GM21619 (cell line): ENCODE results near the gene KIF3B.
"Not testable (repeated sequence)": the region's sequence is repeated elsewhere in the genome, so short reads cannot be mapped to it uniquely, and the experiment has no call there.

ENCODE experiments used
- ATAC-seq: cut with Tn5 transposase; IDR thresholded peaks from one replicate; pipeline ENCODE4 v1.9.1; 2021; ENCODE audit not compliant: unreplicated experiment

The KIF3B gene

DNA sequence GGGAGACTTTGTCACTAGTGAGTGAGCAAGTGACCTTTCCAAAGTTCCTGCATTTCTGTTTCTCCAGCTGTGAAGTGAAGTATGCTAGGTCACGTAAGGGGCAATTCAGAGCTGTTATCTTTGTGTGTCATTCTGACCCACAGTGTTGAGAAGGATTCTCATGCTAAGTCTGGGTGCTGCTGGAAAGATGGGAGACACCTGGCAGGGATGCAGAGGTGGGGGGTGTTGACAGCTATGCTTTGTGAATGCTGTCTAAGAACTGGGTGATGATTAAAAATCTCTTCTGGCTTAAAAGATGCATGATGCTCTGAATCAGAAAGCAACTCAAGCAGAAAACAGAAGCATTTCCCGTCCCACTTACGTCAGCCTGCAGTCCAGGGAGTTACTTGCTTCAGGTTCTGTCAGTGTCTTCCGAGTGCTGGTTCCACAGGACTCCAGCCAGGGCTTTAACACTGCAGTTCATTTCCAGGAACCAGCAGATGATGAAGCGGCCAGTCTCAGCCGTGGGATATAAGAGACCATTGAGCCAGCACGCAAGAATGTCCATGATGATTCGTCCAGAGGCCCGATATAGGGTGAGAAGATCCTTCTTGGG lies 49.7 kb downstream of the KIF3B start:
- no peak for ATAC-seq

DNA sequence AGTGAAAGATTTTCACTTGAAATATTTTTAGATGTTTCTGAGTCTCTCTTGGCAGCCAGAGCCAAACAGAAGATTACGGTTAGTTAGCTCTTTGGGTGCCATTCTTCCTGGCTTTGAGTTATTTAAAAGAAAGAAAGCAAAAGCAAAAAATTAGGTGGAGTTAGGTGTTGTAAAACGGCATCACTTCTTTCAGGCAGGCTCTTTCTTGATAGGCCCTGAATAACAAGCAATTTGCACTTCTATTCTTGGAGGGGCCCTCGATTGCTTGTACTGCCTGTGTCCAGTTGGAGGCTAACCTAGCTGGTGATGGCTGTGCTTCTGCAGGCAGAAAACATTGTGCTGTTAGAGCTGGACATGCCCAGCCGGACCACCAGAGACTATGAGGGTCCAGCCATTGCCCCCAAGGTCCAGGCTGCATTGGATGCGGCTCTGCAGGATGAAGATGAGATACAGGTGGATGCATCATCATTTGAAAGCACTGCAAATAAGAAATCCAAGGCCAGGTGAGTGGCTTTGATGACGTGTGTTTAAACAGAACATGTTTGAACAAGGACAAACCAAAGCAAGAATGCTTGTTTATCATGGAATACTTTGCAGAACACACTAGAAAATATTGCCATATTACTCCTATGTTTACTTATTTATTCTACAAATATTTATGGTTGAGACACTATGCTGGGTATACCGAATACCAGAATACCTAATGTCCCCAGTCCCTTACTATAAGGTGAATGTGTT lies 52.5 kb downstream of the KIF3B start:
- ATAC-seq = no peak

DNA sequence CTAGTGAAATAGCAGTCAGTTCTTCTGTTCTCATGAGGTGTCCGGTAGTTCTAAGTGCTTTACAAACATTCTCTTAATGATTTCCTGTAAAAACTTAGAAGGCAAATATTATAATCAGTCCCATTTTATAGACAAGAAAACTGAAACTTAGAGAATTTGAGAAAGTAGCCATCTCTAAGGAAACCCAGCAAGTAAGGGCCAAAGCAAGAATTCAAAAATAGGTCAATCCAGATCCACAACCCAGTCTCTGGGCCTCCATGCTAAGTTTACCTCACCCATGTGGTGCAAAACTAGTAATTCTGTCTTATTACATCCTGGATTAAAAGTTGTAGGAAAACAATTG lies 53.1 kb downstream of the KIF3B start:
- no peak for ATAC-seq

DNA sequence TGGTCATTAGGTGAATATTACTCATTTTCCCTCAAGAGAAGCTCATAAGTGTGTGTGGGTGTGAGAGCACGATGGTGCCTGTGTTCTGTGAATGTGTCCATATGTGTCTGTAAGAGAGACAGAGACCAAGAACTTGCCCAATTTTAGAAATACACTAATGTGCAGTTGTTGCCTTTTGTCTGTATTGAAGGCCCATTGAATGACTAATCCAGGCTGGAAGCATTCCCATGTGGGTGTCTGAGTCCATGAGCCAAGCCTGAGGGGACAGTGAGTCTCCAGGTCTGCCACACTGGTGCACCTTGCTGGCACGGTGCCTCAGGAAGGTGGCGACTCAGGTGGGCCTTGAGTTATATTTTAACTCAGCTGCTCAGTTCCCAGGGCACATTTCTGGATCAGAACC lies 55.2 kb downstream of the KIF3B start:
- peak; percentile 8 for ATAC-seq

DNA sequence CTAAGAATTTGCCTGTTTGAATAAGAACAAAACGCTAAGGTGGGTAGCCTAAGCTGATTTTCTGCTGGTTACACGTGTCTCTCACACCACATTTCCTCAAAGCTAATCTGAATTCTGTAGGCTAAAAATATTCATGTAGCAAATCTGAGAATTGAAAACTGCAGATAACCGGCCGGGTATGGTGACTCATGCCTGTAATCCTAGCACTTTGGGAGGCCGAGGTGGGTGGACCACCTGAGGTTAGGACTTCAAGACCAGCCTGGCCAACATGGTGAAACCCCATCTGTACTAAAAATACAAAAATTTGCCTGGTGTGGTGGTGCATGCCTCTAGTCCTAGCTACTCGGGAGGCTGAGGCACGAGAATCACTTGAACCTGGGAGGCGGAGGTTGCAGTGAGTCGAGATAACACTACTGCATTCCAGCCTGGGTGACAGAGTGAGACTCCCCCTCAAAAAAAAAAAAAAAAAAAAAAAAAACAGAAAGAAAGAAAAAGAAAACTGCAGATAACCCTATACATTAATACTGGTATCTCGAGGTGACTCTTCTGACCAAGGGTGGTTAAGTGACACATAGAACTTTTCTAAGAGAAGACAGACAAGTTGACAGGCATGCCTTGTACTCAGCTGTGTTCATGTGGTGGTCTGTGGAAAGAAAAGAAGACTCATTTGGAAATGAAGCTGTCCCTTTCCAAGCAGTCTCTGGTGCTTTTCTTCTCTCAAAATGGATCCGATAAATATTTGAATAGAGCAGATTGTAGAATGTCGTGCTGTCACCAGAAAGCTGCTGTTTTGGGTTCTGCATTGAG lies 55.9 kb downstream of the KIF3B start:
- ATAC-seq = peak; percentile 68

DNA sequence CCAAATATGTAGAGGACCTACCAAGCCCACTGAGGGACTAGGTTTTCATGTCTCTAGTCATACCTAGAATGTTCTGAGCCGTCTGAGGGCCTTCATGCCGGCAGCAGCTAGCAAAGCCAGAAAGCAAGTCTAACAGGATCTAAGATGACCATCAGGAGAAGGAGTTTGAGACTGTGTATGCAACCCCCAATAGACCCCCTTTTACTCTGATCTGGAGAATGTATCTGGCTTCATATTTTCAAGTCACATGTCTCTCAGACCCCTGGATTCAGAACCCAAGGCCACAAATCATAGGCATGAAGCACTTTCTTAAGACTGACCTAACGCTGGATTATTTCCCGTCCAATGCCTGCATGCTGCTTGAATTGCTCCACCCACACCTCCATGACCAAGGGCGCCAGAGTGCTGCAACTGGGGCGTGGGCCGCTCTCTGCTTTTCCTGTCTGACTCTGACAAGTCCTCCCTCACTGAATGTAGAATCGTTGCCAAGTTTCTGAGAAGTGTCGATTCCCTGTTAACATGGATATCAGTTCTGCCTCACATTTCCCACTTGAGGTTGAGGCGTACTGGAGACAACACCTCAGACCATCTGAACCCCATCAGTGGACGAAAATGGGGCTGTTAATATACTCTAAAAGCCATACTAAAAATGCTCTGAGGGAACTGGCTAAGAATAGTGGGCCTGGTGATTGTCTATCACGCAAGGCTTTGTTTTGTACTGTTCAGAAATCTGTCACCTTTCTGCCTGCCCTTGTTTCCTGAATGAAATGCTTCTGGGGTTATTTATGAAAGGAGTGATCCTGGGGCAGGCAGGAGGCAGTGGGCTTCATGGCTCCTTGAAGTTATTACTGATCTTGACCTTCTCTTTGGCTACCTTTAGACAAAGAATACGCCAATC lies 56.8 kb downstream of the KIF3B start:
- peak; percentile 24 for ATAC-seq

DNA sequence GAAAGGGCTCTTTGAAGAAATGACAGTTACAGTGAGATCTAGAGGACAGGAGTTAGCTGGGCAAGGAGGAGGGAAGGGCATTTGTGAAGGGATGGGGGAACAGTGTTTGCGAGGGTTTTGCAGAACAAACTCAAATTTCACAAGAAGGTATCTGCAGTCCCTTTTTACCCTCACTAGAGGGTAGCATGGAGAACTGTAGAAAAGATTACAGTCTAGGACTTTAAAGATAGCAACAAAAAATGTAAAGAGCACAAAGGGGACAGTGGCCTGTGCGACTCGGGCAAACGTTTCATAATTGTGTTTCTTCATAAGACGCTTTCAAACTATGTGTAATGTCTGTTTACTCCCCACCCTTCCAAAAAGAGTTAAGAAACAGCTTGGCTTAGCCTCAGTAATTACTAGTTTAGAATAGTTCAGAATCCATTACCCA lies 59.5 kb downstream of the KIF3B start:
- ATAC-seq = no peak

DNA sequence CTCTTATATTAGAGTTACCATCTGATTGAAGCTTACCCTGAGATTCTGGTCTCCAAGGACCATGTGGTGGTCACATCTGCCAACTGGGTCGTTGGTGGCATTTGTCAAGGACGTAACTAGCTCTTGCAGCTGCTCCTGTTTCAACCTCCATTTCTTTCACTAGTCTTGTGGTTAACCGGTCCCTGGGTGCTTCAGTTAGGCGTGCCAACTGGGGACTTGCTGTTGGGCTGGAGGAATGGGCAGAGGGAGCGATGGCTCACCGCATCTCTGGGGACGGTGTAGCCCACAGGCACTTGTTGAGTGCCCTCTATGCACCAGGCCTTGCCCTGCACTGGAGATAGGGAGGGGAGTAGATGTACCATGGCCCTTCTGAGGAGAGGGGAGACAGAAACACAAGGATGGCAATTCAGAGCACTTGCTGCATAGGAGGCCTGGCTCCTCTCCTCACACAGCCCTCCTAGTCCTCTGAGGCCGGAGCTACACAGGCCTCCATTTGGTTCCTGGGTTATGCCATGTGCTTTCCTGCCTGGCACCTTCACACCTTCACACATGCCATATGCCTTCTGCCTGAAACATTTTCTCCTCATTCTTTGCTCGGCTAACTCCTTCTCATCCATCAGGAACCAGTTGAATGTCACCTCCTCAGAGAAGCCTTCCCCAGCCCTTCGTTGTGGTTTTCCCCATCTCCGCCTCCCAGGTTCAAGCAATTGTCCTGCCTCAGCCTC lies 60.6 kb downstream of the KIF3B start:
- ATAC-seq = no peak

DNA sequence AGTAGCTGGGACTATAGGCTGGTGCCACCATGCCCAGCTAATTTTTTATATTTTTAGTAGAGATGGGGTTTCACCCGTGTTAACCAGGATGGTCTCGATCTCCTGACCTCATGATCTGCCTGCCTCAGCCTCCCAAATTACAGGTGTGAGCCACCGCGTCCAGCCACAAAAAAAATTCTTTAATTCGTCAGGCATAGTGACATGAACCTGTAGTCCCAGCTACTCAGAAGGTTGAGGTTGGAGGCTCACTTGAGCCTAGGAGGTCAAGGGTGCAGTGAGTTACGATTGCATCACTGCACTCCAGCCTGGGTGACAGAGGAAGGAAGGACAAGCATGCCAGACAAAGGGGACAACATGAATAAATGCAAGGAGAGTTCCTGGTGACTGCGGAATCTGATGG lies 61.2 kb downstream of the KIF3B start:
- no peak for ATAC-seq

DNA sequence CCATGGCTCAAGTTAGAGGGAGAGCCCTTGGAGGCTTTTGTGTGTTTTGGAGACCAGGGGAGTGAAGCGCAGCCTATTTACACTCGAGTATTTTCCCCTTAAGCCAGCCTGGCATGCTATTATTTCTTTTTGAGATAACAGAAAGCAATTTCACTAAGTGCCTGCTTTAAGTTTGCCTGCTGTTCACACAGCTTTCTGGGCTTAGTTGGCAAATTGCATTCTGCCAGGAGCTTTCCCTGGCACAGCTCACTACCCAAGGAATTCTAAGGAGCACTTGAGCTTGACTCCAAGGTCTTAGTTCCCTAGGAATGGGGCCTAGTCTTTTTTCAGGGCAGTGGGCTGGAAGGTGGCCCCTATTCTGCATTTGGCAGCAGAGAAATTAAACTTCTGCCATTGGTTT lies 61.7 kb downstream of the KIF3B start:
- ATAC-seq = no peak

DNA sequence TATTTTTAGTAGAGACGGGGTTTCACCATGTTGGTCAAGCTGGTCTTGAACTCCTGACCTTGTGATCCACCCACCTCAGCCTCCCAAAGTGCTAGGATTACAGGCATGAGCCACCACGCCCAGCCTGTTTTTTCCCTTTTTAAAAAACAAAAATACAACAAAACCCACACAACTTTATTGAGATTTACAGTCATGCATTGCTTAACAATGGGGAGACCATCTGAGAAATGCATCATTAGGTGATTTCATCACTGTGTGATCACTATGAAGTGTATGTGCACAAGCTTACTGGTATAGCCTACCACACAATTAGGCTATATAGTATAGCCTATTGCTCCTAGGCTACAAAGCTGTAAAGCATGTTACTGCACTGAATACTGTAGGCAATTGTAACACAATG lies 63.6 kb downstream of the KIF3B start:
- ATAC-seq = not testable (repeated sequence)

DNA sequence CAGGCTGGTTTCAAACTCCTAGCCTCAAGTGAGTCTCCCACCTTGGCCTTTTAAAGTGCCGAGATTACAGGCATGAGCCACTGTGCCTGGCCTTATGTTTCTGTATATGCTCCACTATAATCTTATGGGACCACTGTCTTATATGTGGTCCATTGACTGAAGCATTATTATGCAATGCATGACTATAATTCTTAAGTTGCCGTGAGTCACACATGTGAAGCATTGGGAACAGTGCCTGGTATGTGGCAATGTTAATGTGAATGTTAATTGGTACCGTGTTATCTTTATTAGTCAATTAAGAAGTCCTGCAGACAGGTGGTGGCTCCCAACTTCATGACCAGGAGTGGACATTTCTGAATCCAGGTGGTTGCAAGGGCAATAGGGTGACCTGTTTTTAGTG lies 66.0 kb downstream of the KIF3B start:
- no peak for ATAC-seq

DNA sequence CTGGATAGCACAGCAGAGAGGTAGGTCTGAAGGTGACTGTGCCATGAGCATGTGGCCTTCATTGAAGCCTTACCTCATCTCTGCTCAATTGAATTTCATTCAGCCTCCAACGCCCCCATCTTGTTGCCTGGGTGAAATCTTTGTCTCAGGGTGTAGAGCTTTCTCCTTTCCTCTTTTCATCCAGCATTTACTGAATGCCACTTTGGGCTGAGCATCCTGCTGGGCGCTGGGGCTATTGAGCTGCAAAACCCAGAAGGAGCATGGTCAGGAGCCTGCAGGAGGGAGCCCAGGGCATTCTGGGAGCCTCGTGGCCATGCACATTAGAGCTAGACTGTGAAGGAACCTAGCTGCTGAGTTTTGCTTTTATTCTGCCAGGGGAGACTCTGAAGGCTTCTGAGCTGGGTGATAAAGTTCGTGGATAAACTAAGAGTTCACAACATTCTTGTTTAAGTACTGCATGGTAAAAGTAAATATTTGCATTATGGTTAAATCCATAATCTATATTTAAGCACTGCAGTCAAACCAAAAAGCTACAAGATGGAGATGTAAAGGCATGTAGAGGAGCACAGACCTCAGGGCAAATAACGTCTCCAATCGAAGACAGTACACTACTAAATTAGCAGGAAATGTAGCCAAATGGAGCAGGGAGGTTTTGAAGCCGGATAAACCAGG lies 67.5 kb downstream of the KIF3B start:
- no peak for ATAC-seq

DNA sequence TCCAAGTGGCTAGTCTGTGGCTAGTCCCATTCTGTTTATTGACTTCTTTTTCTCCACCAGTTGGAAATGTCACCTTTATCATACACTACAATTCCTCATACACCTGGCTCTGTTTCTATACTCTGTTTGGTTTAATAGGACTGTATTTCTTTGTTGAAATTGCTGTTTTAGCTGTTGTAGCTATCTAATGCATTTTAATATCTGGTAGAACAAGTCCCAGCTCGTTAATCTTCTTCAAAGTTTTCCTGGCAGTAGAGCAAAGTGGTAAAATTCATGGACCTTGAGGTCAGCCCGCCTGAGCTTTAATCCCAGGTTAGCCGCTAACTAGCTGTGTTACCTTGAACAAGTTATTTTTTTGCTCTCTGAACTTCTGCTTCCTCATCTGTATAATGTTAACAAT lies 70.8 kb downstream of the KIF3B start:
- ATAC-seq = no peak

DNA sequence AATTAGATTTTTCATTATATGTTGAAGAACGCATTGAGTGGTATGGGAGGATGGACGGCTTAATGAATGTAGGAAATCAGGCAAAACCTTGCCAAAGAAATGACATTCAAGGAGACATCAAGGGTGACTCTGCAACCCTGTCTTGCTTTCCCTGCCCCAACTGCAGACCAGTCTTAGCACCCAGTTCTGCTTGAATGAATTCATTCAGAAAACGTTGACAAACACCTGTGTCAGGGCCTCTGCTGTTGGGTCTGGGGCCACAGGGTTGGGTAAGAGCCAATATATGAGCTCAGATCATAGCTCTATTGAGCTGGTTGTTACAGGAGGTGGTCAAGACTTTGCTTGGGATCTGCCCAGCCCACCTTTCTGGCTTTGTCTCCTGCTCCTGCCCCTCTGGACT lies 73.0 kb downstream of the KIF3B start:
- ATAC-seq = no peak

DNA sequence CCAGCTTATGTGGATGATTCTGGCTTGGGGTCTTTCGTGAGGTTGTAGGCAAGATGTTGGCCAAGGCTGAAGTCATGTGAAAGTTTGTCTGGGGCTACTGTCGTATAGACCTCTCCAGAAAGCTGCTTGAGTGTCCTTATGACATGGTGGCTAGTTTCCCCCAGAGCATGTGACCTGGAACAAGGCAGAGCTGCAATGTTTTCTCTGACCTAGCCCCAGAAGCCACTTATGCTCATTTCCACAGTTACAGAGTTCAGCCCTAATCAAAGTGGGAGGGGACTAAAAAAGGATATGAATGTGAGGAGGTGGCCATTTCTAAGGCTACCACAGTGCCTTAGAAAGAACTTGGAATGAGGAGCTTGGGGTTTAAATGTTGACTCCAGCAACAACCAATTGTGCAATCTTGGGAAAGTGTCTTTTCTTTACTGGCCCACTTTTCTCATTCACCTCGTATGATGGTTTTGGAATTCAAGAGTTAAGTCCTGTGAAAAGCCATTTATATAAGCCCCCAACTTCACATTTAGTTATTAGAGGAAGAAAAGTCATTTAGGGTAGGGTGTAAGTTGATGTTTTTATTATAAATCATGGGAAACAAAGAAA lies 74.8 kb downstream of the KIF3B start:
- ATAC-seq = no peak

DNA sequence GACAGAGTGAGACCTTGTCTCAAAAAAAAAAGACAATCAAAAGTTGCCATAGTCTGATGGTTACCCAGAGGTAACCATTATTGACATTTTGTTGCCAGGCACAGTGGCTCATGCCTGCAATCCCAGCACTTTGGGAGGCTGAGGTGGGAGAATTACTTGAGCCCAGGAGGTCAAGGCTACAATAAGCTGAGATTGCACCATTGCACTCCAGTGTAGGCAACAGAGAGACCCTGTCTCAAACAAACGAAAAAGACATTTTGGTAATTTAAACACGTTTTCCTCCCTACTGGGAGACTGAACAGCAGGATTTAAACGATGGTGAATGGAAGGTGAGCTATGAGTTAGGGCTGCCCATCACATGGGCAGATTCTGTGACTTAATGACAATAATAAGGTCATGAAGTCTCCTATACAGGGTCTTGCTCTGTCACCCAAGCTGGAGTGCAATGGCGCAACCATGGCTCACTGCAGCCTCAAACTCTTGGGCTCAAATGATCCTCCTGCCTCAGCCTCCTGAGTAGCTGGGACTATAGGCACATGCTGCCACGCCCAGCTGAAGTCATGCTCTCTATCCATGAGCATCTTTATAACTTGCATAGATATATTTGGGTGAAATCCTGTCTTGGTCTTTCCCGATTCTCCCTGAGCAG lies 76.5 kb downstream of the KIF3B start:
- no peak for ATAC-seq

DNA sequence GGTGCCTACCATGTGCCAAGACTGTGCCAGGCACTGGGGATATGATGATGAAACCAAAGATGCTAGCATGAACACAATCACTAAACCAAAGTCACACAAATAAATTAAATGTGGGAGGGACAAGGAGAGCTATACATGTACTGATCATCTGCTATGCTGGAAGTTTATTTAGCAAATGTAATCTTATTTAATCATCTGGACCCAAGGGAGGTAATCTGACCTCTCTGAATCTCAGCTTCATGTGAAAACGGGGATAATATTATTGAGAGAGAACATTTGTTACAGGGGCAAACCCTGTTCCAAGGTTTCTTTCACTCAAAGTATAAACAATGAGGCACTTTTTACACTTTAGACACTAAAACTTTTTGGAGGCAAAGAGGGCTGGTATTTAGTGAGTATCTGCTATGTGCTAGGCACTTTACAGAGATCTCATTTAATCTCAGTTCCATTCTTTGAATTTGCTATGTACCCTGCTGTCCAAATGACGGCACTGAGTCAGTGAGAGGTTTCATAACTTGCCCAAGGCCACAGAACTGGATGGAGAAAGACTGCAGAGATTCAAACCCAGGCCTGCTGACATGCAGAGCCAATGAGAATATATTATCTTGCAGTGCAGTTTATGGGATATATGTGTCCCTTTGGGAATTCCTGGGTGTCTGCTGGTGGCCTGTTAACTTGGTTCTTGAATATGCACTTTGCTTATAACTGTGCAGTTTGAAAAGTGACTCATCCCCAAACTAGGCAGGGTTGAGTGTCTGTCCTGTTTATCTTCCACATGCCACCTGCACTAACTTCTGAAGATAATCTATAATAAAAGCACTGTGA lies 77.4 kb downstream of the KIF3B start:
- ATAC-seq = peak; percentile 19
